ENCODE results near the gene STX8.

Gene STX8

GRCh38 chr17:9332132-9332494, 243.5 kb downstream of the STX8 start:
- no peak for DNase-seq

- no peak for DNase-seq
Measured at GRCh38 chr17:9331279-9332131, 244.1 kb downstream of the STX8 start.

GRCh38 chr17:9330611-9331271, 244.9 kb downstream of the STX8 start:
- DNase-seq, result no peak

- DNase-seq, result no peak
Measured at GRCh38 chr17:9330141-9330540, 245.5 kb downstream of the STX8 start.

- DNase-seq, result no peak
Measured at GRCh38 chr17:9329251-9329921, 246.2 kb downstream of the STX8 start.

GRCh38 chr17:9324864-9325263, 250.8 kb downstream of the STX8 start:
- no peak for DNase-seq

GRCh38 chr17:9322326-9322725, 253.3 kb downstream of the STX8 start:
- DNase-seq, result no peak

GRCh38 chr17:9321890-9322289, 253.7 kb downstream of the STX8 start:
- DNase-seq, result no peak

GRCh38 chr17:9315360-9315759, 260.3 kb downstream of the STX8 start:
- DNase-seq, result no peak

- no peak for DNase-seq
Measured at GRCh38 chr17:9313346-9313745, 262.3 kb downstream of the STX8 start.

GRCh38 chr17:9309216-9309615, 266.4 kb downstream of the STX8 start:
- DNase-seq, result no peak

- DNase-seq, result no peak
Measured at GRCh38 chr17:9308069-9308468, 267.6 kb downstream of the STX8 start.

- no peak for DNase-seq
Measured at GRCh38 chr17:9307313-9307998, 268.2 kb downstream of the STX8 start.

GRCh38 chr17:9306086-9306485, 269.5 kb downstream of the STX8 start:
- no peak for DNase-seq

- DNase-seq, result no peak
Measured at GRCh38 chr17:9299695-9300094, 275.9 kb downstream of the STX8 start.

GRCh38 chr17:9298776-9299295, 276.8 kb downstream of the STX8 start:
- no peak for DNase-seq

GRCh38 chr17:9298135-9298534, 277.5 kb downstream of the STX8 start:
- no peak for DNase-seq

- DNase-seq, result no peak
Measured at GRCh38 chr17:9294661-9295210, 280.9 kb downstream of the STX8 start.

- DNase-seq, result no peak
Measured at GRCh38 chr17:9292561-9292941, 283.1 kb downstream of the STX8 start.

- no peak for DNase-seq
Measured at GRCh38 chr17:9291912-9292560, 283.6 kb downstream of the STX8 start.

GRCh38 chr17:9290226-9290613, 285.4 kb downstream of the STX8 start:
- no peak for DNase-seq

- DNase-seq, result no peak
Measured at GRCh38 chr17:9287306-9287705, 288.3 kb downstream of the STX8 start.

All from NCI-H2029 treated with DMSO at 0.1 percent for 48 hours (cell line).